Measurements from ENCODE around the gene CLEC16A.

CLEC16A gene

GRCh38 chr16:11179574-11179973 is 235.2 kb downstream of the CLEC16A start:
- DNase-seq: no peak
- Mint-ChIP-seq H3K4me3 (no peak overlapping the region), H3K4me1 (ENCODE audit: low read depth) (peaks cover 87% of the 10 kb centered on the region), H3K27ac (peak overlapping the region; percentile 2), H3K36me3 (ENCODE audit: low read depth) (peaks cover 54% of the 10 kb centered on the region), H3K27me3 (no peaks in the 10 kb centered on the region), H3K9me3 (no peaks in the 10 kb centered on the region)

GRCh38 chr16:11180489-11180888 is 236.1 kb downstream of the CLEC16A start:
- no peak overlapping the region for H3K4me3 Mint-ChIP-seq
- no peaks in the 10 kb centered on the region for H3K27me3 Mint-ChIP-seq
- H3K36me3 Mint-ChIP-seq (ENCODE audit: low read depth): peaks cover 46% of the 10 kb centered on the region
- no peak for DNase-seq
- H3K9me3 Mint-ChIP-seq: no peaks in the 10 kb centered on the region
- peaks cover 85% of the 10 kb centered on the region for H3K4me1 Mint-ChIP-seq (ENCODE audit: low read depth)
- peak overlapping the region; percentile 88 for H3K27ac Mint-ChIP-seq

GRCh38 chr16:11181242-11181898 is 237.0 kb downstream of the CLEC16A start:
- no peaks in the 10 kb centered on the region for H3K9me3 Mint-ChIP-seq
- peak overlapping the region; percentile 25 for H3K4me3 Mint-ChIP-seq
- H3K27me3 Mint-ChIP-seq: no peaks in the 10 kb centered on the region
- no peak for DNase-seq
- peak overlapping the region; percentile 92 for H3K27ac Mint-ChIP-seq
- peaks cover 42% of the 10 kb centered on the region for H3K36me3 Mint-ChIP-seq (ENCODE audit: low read depth)
- peaks cover 79% of the 10 kb centered on the region for H3K4me1 Mint-ChIP-seq (ENCODE audit: low read depth)

- peak; percentile 53 for DNase-seq
- H3K27me3 Mint-ChIP-seq: no peaks in the 10 kb centered on the region
- H3K9me3 Mint-ChIP-seq: no peaks in the 10 kb centered on the region
- H3K27ac Mint-ChIP-seq: peak overlapping the region; percentile 92
- peaks cover 37% of the 10 kb centered on the region for H3K36me3 Mint-ChIP-seq (ENCODE audit: low read depth)
- H3K4me1 Mint-ChIP-seq (ENCODE audit: low read depth): peaks cover 74% of the 10 kb centered on the region
- peak overlapping the region; percentile 25 for H3K4me3 Mint-ChIP-seq
Measured at GRCh38 chr16:11181899-11182279, 237.5 kb downstream of the CLEC16A start.

- Mint-ChIP-seq H3K27me3 (no peaks in the 10 kb centered on the region), H3K9me3 (no peaks in the 10 kb centered on the region), H3K27ac (peak overlapping the region; percentile 92), H3K4me3 (no peak overlapping the region), H3K36me3 (ENCODE audit: low read depth) (peaks cover 37% of the 10 kb centered on the region), H3K4me1 (ENCODE audit: low read depth) (peaks cover 71% of the 10 kb centered on the region)
- DNase-seq: no peak
Measured at GRCh38 chr16:11182411-11182810, 238.0 kb downstream of the CLEC16A start.

GRCh38 chr16:11183035-11183812 is 238.9 kb downstream of the CLEC16A start:
- peak overlapping the region; percentile 92 for H3K27ac Mint-ChIP-seq
- H3K27me3 Mint-ChIP-seq: no peaks in the 10 kb centered on the region
- no peak for DNase-seq
- no peaks in the 10 kb centered on the region for H3K9me3 Mint-ChIP-seq
- H3K36me3 Mint-ChIP-seq (ENCODE audit: low read depth): peaks cover 34% of the 10 kb centered on the region
- no peak overlapping the region for H3K4me3 Mint-ChIP-seq
- H3K4me1 Mint-ChIP-seq (ENCODE audit: low read depth): peaks cover 64% of the 10 kb centered on the region

GRCh38 chr16:11183951-11184350 is 239.6 kb downstream of the CLEC16A start:
- Mint-ChIP-seq H3K9me3 (no peaks in the 10 kb centered on the region), H3K4me3 (no peak overlapping the region), H3K4me1 (ENCODE audit: low read depth) (peaks cover 62% of the 10 kb centered on the region), H3K27ac (peak overlapping the region; percentile 79), H3K36me3 (ENCODE audit: low read depth) (peaks cover 29% of the 10 kb centered on the region), H3K27me3 (no peaks in the 10 kb centered on the region)
- no peak for DNase-seq

- Mint-ChIP-seq H3K27ac (no peak overlapping the region), H3K27me3 (no peaks in the 10 kb centered on the region)
Measured at GRCh38 chr16:11187522-11188023, 243.2 kb downstream of the CLEC16A start.

GRCh38 chr16:11188801-11189740 is 244.7 kb downstream of the CLEC16A start:
- Mint-ChIP-seq H3K36me3 (ENCODE audit: low read depth) (peaks cover 2% of the 10 kb centered on the region), H3K27me3 (no peaks in the 10 kb centered on the region), H3K4me3 (no peak overlapping the region), H3K4me1 (ENCODE audit: low read depth) (peaks cover 34% of the 10 kb centered on the region), H3K27ac (peak overlapping the region; percentile 63), H3K9me3 (no peaks in the 10 kb centered on the region)
- no peak for DNase-seq

More at GRCh38 chr16:11187522-11188023, 243.2 kb downstream of the CLEC16A start:
- Mint-ChIP-seq H3K4me3 (no peak overlapping the region), H3K9me3 (no peaks in the 10 kb centered on the region), H3K36me3 (ENCODE audit: low read depth) (peaks cover 4% of the 10 kb centered on the region), H3K4me1 (ENCODE audit: low read depth) (peaks cover 49% of the 10 kb centered on the region)
- DNase-seq: no peak

GRCh38 chr16:11190588-11191560 is 246.5 kb downstream of the CLEC16A start:
- no peaks in the 10 kb centered on the region for H3K9me3 Mint-ChIP-seq
- H3K27me3 Mint-ChIP-seq: no peaks in the 10 kb centered on the region
- peak overlapping the region; percentile 58 for H3K27ac Mint-ChIP-seq
- peaks cover 30% of the 10 kb centered on the region for H3K4me1 Mint-ChIP-seq (ENCODE audit: low read depth)
- no peaks in the 10 kb centered on the region for H3K36me3 Mint-ChIP-seq (ENCODE audit: low read depth)
- DNase-seq: no peak
- no peak overlapping the region for H3K4me3 Mint-ChIP-seq

- peak overlapping the region; percentile 16 for H3K27ac Mint-ChIP-seq
Measured at GRCh38 chr16:11191665-11192064, 247.3 kb downstream of the CLEC16A start.

GRCh38 chr16:11193494-11193893 is 249.1 kb downstream of the CLEC16A start:
- Mint-ChIP-seq H3K27me3 (no peaks in the 10 kb centered on the region), H3K4me3 (no peak overlapping the region), H3K27ac (no peak overlapping the region), H3K9me3 (no peaks in the 10 kb centered on the region), H3K4me1 (ENCODE audit: low read depth) (peaks cover 32% of the 10 kb centered on the region), H3K36me3 (ENCODE audit: low read depth) (no peaks in the 10 kb centered on the region)
- no peak for DNase-seq

More at GRCh38 chr16:11191665-11192064, 247.3 kb downstream of the CLEC16A start:
- H3K27me3 Mint-ChIP-seq: no peaks in the 10 kb centered on the region
- no peak overlapping the region for H3K4me3 Mint-ChIP-seq
- no peaks in the 10 kb centered on the region for H3K9me3 Mint-ChIP-seq
- no peaks in the 10 kb centered on the region for H3K36me3 Mint-ChIP-seq (ENCODE audit: low read depth)
- DNase-seq: no peak
- peaks cover 30% of the 10 kb centered on the region for H3K4me1 Mint-ChIP-seq (ENCODE audit: low read depth)

GRCh38 chr16:11194913-11195312 is 250.5 kb downstream of the CLEC16A start:
- Mint-ChIP-seq H3K4me3 (no peak overlapping the region), H3K9me3 (no peaks in the 10 kb centered on the region), H3K27me3 (no peaks in the 10 kb centered on the region), H3K27ac (peak overlapping the region; percentile 34), H3K36me3 (ENCODE audit: low read depth) (no peaks in the 10 kb centered on the region), H3K4me1 (ENCODE audit: low read depth) (peaks cover 34% of the 10 kb centered on the region)
- DNase-seq: no peak

All from activated T-cell treated with anti-CD3 and anti-CD28 coated beads, Interleukin-2, amount 50 U/mL, for 24 hours (primary cell).